K562 (cell line): ENCODE results near the gene MEGF11. TPM values are rescaled to one million over a fixed set of nuclear protein-coding genes. Genes with fewer than 3 reads are reported as not detected.

Experiments used
- ATAC-seq: fragments of 200-7000 bp; cut with Tn5 transposase; 3 replicates; pipeline ENCODE4 v1.9.1; 2020; ENCODE audit warnings: moderate library complexity
- BruUV-seq: library from RNA; stranded (reverse); fragments of 400-500 nt; replicated peaks from 2 replicates; lab custom pipeline; 2021; lab: Mats Ljungman, UMichigan
- CTCF ChIA-PET: fragments of 300-600 bp; formaldehyde crosslinking; extraction: SDS; loops from one replicate; lab custom pipeline; 2021; ENCODE audit warnings: low intra/inter-chr PET ratio; lab: Yijun Ruan, JAX
- POLR2A ChIA-PET: fragments of 300-600, 350-650 bp; sonication (Branson Sonifier 250); formaldehyde crosslinking; extraction: SDS; loops from one replicate; lab custom pipeline; 2021; ENCODE audit warnings: antibody characterized with exemption, inconsistent platforms; lab: Yijun Ruan, JAX
- DNase-seq, 4 experiments: peaks; one replicate each; pipeline versions ENCODE4 v3.0.0 to v3.0.0-alpha.2; 2011 to 2018; ENCODE audit warnings: low spot score in 3 of 4, mixed read lengths in 3 of 4; ENCODE audit errors: extremely low read depth in 1 of 4
- FAIRE-seq: peaks from 2 replicates; lab custom pipeline; 2011; peaks lifted over from hg19 to GRCh38; lab: Jason Lieb, UNC
- H2AFZ ChIP-seq: 2 replicates; pipeline ENCODE4 v1.6.0; 2011; ENCODE audit warnings: low read depth, low read length, control low read depth, inconsistent platforms
- H3K27ac ChIP-seq: fragments of 200-600 bp; 3 replicates; pipeline ENCODE4 v1.8.0; 2011; ENCODE audit warnings: low read depth, mild to moderate bottlenecking, control low read depth, inconsistent platforms, low read length, moderate library complexity, mixed read lengths; ENCODE audit errors: extremely low read depth
- H3K27me3 ChIP-seq, 2 experiments: fragments of 300-600 bp in 1 of 2; 2 replicates in 1 of 2; 3 replicates in 1 of 2; pipeline versions ENCODE4 v1.6.0 to v1.8.0; 2011; ENCODE audit warnings: inconsistent platforms in 2 of 2, low read length in 2 of 2, mild to moderate bottlenecking in 1 of 2, mixed read lengths in 1 of 2, moderate library complexity in 1 of 2; ENCODE audit not compliant: control insufficient read depth in 2 of 2, insufficient read depth in 2 of 2
- H3K36me3 ChIP-seq: fragments of 300-600 bp; 3 replicates; pipeline ENCODE4 v1.8.0; 2011; ENCODE audit warnings: mild to moderate bottlenecking, low read length, inconsistent platforms; ENCODE audit not compliant: control insufficient read depth, insufficient read depth
- H3K4me1 ChIP-seq, 2 experiments: fragments of 200-600 bp in 1 of 2; replicated peaks in 1 of 2; 2 replicates in 1 of 2; 3 replicates in 1 of 2; pipeline versions ENCODE4 v1.5.1 to v1.8.0; 2011; ENCODE audit warnings: inconsistent platforms in 2 of 2, low read length in 2 of 2, mild to moderate bottlenecking in 1 of 2, mixed read lengths in 1 of 2, moderate library complexity in 1 of 2; ENCODE audit not compliant: control insufficient read depth in 2 of 2, insufficient read depth in 2 of 2
- H3K4me2 ChIP-seq: 2 replicates; pipeline ENCODE4 v1.6.1; 2011; ENCODE audit warnings: low read length, control low read depth, inconsistent platforms, mixed read lengths; ENCODE audit not compliant: insufficient read depth
- H3K4me3 ChIP-seq: fragments of 200-600 bp; sonication (generic), shearing (Covaris generic); 2 replicates; pipeline ENCODE4 v1.5.1; 2016; ENCODE audit warnings: control low read depth, inconsistent platforms
- H3K79me2 ChIP-seq: fragments of 200-600 bp; 3 replicates; pipeline ENCODE4 v1.8.0; 2011; ENCODE audit warnings: low read length, inconsistent platforms; ENCODE audit not compliant: control insufficient read depth, insufficient read depth
- H3K9ac ChIP-seq, 2 experiments: 2 replicates each; pipeline versions ENCODE4 v1.6.0 to v1.6.1; 2011; ENCODE audit warnings: low read depth in 2 of 2, low read length in 2 of 2, control low read depth in 1 of 2, inconsistent platforms in 1 of 2, mild to moderate bottlenecking in 1 of 2, mixed read lengths in 1 of 2; ENCODE audit not compliant: insufficient read depth in 1 of 2
- H3K9me1 ChIP-seq: one replicate; pipeline ENCODE4 v1.6.0; 2011; ENCODE audit warnings: inconsistent platforms, mild to moderate bottlenecking, low read length, moderate library complexity; ENCODE audit not compliant: control insufficient read depth, insufficient read depth
- H3K9me3 ChIP-seq: replicated peaks from 2 replicates; pipeline ENCODE4 v1.5.1; 2011; ENCODE audit warnings: low read depth, low read length, inconsistent platforms; ENCODE audit not compliant: control insufficient read depth, insufficient read depth
- H4K20me1 ChIP-seq: replicated peaks from 2 replicates; pipeline ENCODE4 v1.6.1; 2011; ENCODE audit warnings: low read length, inconsistent platforms, mixed read lengths; ENCODE audit not compliant: control insufficient read depth, insufficient read depth
- ATF3 ChIP-seq, 2 experiments: fragments of 450-650 bp in 1 of 2; sonication (generic) in 1 of 2; formaldehyde crosslinking in 1 of 2; IDR thresholded peaks in 1 of 2; conservative IDR thresholded peaks in 1 of 2; 2 replicates each; pipeline versions ENCODE4 v1.6.1 to v1.8.1; 2016 to 2023; ENCODE audit warnings: mild to moderate bottlenecking in 2 of 2, moderate library complexity in 2 of 2, inconsistent platforms in 1 of 2, missing genetic modification reagents in 1 of 2
- CBFB ChIP-seq: sonication (generic); formaldehyde crosslinking; IDR thresholded peaks from 2 replicates; pipeline ENCODE4 v1.4.0; 2020; ENCODE audit warnings: mild to moderate bottlenecking, missing genetic modification reagents
- E2F4 ChIP-seq: sonication (generic); formaldehyde crosslinking; IDR thresholded peaks from 2 replicates; pipeline ENCODE4 v1.8.0; 2022; ENCODE audit warnings: mild to moderate bottlenecking, low read depth, missing genetic modification reagents
- IRF2 ChIP-seq: sonication (generic); formaldehyde crosslinking; IDR thresholded peaks from 2 replicates; pipeline ENCODE4 v1.8.1; 2022; ENCODE audit warnings: mild to moderate bottlenecking, missing genetic modification reagents
- MITF ChIP-seq: IDR thresholded peaks from 2 replicates; pipeline ENCODE4 v1.6.1; 2014; ENCODE audit warnings: antibody characterized with exemption
- POLR2B ChIP-seq: fragments of 450-650 bp; IDR thresholded peaks from 2 replicates; pipeline ENCODE4 v1.6.1; 2018; ENCODE audit warnings: low read depth; ENCODE audit not compliant: partially characterized antibody
- ZNF23 ChIP-seq: fragments of 250-450 bp; sonication (Bioruptor Pico); IDR thresholded peaks from 2 replicates; pipeline ENCODE4 v1.4.0; 2020; ENCODE audit warnings: mild to moderate bottlenecking
- ZNF668 ChIP-seq: fragments of 250-450 bp; sonication (Bioruptor Pico); IDR thresholded peaks from 2 replicates; pipeline ENCODE4 v1.8.0; 2022; ENCODE audit warnings: mild to moderate bottlenecking, inconsistent platforms
- WGBS: fragments of 100-300 bp; shearing (Covaris generic); methylation state at CpG from one replicate; pipeline ENCODE4 v1.1.6; 2016; ENCODE audit warnings: low coverage, mixed read lengths; ENCODE audit not compliant: insufficient coverage; ENCODE audit errors: missing lambda C conversion rate; 5-methylcytosine and 5-hydroxymethylcytosine counted together
- in situ Hi-C: fragments of 300-500 bp; cut with MboI; formaldehyde crosslinking; loops from 4 replicates; pipeline ENCODE4 v1.15.0; 2018; ENCODE audit warnings: inconsistent platforms, mixed read lengths
- intact Hi-C: fragments of 100-400 bp; cut with micrococcal nuclease; formaldehyde crosslinking; loops from 2 replicates; pipeline ENCODE4 v1.14.2; 2022
- polyA plus RNA-seq, 8 experiments: library from polyadenylated mRNA; depleted of rRNA in 4 of 8; stranded (reverse) in 5 of 8; unstranded in 3 of 8; fragments of >200 nt; fragmentation: Nextera tagmentation in 2 of 8; fragmentation: Illumina TruSeq in 1 of 8; extraction: Ambion mirVana in 2 of 8; extraction: Trizol in 1 of 8; gene quantifications; 2 replicates each; pipeline versions ENCODE4 v1.2.1 to v1.2.3, GENCODE V29; 2011 to 2014; ENCODE audit warnings: inconsistent platforms in 1 of 8, missing spikeins in 1 of 8
- total RNA-seq, 7 experiments: library from RNA; depleted of rRNA in 6 of 7; stranded (reverse); fragments of >200 nt in 6 of 7; fragmentation: Illumina TruSeq in 2 of 7; extraction: Trizol in 2 of 7; gene quantifications; 2 replicates each; pipeline versions ENCODE4 v1.2.1 to v1.2.3, GENCODE V29; 2011 to 2021; ENCODE audit warnings: low replicate concordance in 1 of 7

MEGF11 gene
- total and polyA plus RNA-seq, 9 of the 15 experiments (the other 6 are each of a cell fraction or from before 2014, with no cell fraction given): 0.06 to 0.23 (median 0.20) TPM; not detected in 6

- ChIA-PET CTCF (no interaction called here), POLR2A (no interaction called here)
- FAIRE-seq (no peak), DNase-seq (no peak), ATAC-seq (no peak)
- no peak overlapping the region for H3K9ac ChIP-seq
- H3K4me2 ChIP-seq: no peak overlapping the region
- H3K9me1 ChIP-seq: peaks cover 4% of the 10 kb centered on the region
- no peaks in the 10 kb centered on the region for H3K36me3 ChIP-seq
- no peaks in the 10 kb centered on the region for H3K9me3 ChIP-seq
- peaks cover 9% of the 10 kb centered on the region; the same call in 1 of the 2 replicates for H4K20me1 ChIP-seq
- peaks cover 11 to 34% of the 10 kb centered on the region in 2 experiments for H3K27me3 ChIP-seq
- BruUV-seq: no TSS peak
- in situ Hi-C loops: no loop called here
- 0% methylated on average over 7 of the region's 7 CpGs for WGBS
- no peak overlapping the region for H2AFZ ChIP-seq
- no peak overlapping the region for H3K4me3 ChIP-seq
- no peaks in the 10 kb centered on the region for H3K79me2 ChIP-seq
- intact Hi-C loops: no loop called here
- H3K27ac ChIP-seq: no peak overlapping the region
- no peaks in the 10 kb centered on the region for H3K4me1 ChIP-seq
- TF ChIP-seq IRF2 (no peak), CBFB (no peak), MITF (no peak), E2F4 (CRISPR knock-in tag) (no peak), ZNF23 (CRISPR knock-in tag) (no peak), ATF3 (IDR thresholded peaks at IDR 0.05) (no peak), ATF3 (CRISPR knock-in tag; conservative IDR thresholded peaks at IDR 0.05) (no peak), ZNF668 (no peak), POLR2B (no peak)
Measured at GRCh38 chr15:65957451-65957850, 296.1 kb downstream of the MEGF11 start.
